ENCODE measurements around the gene DGCR2.
A peak's percentile ranks its signal among the peaks of the same experiment; 100 is the strongest.
"Not testable (repeated sequence)": the region's sequence is repeated elsewhere in the genome, so short reads cannot be mapped to it uniquely, and the experiment has no call there.

The DGCR2 gene

DNA sequence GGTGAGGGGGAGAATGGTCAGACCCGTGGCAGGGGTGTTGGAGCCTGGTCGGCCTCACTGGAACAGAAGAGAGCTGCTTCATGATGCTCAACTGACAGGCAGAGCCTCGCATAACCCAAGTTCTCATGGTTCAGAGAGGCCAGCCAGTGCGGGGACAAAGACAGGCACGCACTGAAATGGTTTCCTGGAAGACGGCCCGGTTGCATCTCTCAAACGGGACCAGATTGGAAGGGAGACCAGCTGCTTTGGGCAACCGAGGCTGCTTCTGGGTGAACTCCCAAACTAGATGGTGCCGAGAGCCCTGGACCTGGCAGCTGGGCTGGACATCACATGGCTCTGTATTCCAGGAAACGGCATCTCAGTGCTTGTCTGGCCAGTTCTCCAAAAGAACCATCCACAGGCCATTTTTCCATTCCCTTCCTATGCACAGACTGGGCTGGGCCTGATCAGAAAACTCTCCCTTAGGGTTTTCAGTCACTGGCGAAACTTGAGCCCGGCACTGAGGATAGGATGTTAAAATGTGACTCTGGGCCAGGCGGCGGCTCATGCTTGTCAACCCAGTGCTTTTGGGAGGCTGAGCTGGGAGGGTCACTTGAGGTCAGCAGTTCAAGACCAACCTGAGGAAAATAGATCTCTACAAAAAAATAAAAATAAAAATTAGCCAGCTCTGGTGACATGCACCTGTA, 106.0 kb downstream of the DGCR2 start:
- peaks cover 4% of the 10 kb centered on the region for H3K4me1 Mint-ChIP-seq
- peaks cover 19% of the 10 kb centered on the region for H3K27me3 Mint-ChIP-seq (ENCODE audit: low read depth)

DNA sequence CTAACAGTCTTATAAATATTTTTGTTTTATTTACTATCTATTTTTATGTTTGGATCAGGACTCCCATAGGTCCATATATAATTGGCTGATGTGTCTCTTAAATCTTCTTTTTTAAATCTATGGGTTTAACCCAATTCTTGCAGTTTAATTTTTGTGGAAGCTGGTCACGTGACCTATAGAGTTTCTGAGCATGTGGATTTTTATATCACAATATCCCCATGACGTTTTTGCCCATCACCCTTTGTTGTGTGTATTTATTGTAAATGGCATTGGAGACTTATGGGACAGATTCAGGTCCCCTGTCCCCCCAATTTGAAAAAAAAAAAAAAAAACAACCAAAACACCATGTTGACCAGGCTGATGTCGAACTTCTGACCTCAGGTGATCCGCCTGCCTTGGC, 107.3 kb downstream of the DGCR2 start:
- TF ChIP-seq, protein P1, sequence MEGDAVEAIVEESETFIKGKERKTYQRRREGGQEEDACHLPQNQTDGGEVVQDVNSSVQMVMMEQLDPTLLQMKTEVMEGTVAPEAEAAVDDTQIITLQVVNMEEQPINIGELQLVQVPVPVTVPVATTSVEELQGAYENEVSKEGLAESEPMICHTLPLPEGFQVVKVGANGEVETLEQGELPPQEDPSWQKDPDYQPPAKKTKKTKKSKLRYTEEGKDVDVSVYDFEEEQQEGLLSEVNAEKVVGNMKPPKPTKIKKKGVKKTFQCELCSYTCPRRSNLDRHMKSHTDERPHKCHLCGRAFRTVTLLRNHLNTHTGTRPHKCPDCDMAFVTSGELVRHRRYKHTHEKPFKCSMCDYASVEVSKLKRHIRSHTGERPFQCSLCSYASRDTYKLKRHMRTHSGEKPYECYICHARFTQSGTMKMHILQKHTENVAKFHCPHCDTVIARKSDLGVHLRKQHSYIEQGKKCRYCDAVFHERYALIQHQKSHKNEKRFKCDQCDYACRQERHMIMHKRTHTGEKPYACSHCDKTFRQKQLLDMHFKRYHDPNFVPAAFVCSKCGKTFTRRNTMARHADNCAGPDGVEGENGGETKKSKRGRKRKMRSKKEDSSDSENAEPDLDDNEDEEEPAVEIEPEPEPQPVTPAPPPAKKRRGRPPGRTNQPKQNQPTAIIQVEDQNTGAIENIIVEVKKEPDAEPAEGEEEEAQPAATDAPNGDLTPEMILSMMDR (IDR thresholded peaks at IDR 0.05; ENCODE audit: unreplicated experiment in 3 of 3), result no peak
- Mint-ChIP-seq H3K4me1 (peaks cover 4% of the 10 kb centered on the region), H3K9me3 (no peaks in the 10 kb centered on the region), H3K27ac (no peak overlapping the region), H3K36me3 (ENCODE audit: low read depth) (no peaks in the 10 kb centered on the region), H3K4me3 (no peak overlapping the region), H3K27me3 (ENCODE audit: low read depth) (peaks cover 14% of the 10 kb centered on the region)

More for the DNA sequence above, 106.0 kb downstream of the DGCR2 start:
- Mint-ChIP-seq H3K27ac (no peak overlapping the region), H3K36me3 (ENCODE audit: low read depth) (no peaks in the 10 kb centered on the region), H3K4me3 (no peak overlapping the region), H3K9me3 (no peaks in the 10 kb centered on the region)
- TF ChIP-seq, protein P1 (IDR thresholded peaks at IDR 0.05; ENCODE audit: unreplicated experiment in 3 of 3), result no peak

DNA sequence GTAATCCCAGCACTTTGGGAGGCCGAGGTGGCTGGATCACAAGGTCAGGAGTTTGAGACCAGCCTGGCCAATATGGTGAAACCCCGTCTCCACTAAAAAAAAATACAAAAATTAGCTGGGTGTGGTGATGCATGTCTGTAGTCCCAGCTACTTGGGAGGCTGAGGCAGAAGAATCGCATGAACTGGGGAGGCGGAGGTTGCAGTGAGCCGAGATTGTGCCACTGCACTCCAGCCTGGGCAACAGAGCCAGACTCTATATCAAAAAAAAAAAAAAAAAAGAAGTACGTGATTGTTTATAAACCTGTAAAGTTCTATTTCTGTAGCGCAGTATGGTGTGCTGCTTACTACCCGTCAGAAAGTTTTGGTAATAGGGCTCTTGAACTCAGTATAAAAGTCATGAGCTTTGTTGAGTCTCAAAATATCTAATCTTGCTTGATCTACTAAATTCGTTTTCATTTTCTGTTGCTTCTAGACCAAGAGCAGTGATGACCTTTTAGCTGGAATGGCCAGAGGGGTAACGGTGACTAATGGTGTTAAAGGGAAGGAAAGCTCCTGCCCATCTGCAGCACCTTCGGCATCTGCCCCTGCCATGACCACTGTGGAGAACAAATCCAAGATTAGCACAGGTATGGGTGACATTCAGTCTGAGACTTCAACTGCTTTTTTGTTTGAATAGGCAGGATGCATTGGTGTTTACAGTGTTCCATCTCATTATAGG, 108.2 kb downstream of the DGCR2 start:
- H3K27ac Mint-ChIP-seq; H3K27me3 Mint-ChIP-seq (ENCODE audit: low read depth); H3K4me1 Mint-ChIP-seq; H3K4me3 Mint-ChIP-seq; H3K36me3 Mint-ChIP-seq (ENCODE audit: low read depth); H3K9me3 Mint-ChIP-seq: not testable (repeated sequence)

DNA sequence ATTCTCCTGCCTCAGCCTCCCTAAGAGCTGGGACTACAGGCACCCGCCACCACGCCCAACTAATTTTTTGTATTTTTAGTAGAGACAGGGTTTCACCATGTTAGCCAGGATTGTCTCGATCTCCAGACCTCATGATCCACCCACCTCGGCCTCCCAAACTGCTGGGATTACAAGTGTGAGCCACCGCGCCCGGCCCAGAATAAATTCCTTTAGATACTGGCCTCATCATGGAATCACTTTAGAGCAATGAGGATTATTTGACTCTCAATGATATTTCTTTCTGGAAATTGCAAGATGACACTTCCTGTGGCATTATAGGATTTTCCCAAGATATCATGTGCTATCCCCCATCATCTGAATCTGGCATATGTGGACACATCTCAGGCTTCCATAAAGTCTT, 108.8 kb downstream of the DGCR2 start:
- not testable (repeated sequence) for H3K27me3 Mint-ChIP-seq (ENCODE audit: low read depth); H3K27ac Mint-ChIP-seq; H3K36me3 Mint-ChIP-seq (ENCODE audit: low read depth); H3K4me3 Mint-ChIP-seq; H3K9me3 Mint-ChIP-seq; H3K4me1 Mint-ChIP-seq

DNA sequence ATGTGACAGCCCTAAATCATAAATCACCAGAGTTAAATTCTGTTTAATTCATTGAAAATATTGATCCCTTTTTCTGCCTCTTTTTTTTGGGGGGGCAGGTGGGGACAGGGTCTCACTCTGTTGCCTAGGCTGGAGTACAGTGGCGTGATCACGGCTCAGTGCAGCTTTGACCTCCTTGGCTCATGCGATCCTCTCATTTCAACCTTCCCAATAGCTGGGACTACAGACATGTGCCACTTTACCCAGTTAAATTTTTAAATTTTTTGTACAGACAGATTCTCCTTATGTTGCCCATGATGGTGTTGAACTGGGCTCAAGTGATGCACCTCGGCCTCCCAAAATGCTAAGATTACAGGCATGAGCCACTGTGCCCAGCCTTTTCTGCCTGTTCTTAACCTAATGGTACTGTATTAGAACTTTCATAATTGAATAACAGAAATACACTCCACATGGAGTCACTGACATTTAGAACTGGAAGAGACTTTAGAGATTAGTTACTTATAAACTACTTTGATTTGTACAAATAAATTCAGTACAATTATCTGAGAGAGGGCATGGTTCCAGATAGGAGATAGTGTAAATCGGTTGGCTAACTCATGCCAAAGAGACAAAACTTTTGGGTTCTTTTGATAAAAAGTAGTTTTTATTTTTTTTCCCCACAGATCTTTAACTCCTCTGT, 109.8 kb downstream of the DGCR2 start:
- H3K36me3 Mint-ChIP-seq (ENCODE audit: low read depth), result no peaks in the 10 kb centered on the region
- TF ChIP-seq, protein P1 (IDR thresholded peaks at IDR 0.05; ENCODE audit: unreplicated experiment in 3 of 3), result no peak
- H3K27ac Mint-ChIP-seq, result peak overlapping the region; percentile 25 to 74 (median 29)
- H3K9me3 Mint-ChIP-seq, result no peaks in the 10 kb centered on the region
- H3K4me1 Mint-ChIP-seq, result peaks cover 4% of the 10 kb centered on the region
- H3K27me3 Mint-ChIP-seq (ENCODE audit: low read depth), result peaks cover 2% of the 10 kb centered on the region
- no peak overlapping the region for H3K4me3 Mint-ChIP-seq

DNA sequence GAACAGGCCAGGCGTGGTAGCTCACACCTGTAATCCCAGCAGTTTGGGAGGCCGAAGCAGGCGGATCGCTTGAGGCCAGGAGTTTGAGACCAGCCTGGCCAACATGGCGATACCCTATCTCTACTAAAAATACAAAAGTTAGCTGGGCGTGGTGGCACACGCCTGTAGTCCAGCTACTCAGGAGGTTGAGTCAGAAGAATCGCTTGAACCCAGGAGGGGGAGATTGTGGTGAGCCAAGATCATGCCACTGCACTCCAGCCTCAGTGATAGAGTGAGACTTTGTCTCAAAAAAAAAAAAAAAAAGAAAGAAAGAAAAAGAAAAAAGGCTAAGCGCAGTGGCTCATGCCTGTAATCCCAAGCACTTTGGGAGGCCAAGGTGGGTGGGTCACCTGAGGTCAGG, 110.6 kb downstream of the DGCR2 start:
- peak overlapping the region in 1 of 3 experiments; percentile 64 for H3K27ac Mint-ChIP-seq
- H3K4me3 Mint-ChIP-seq; H3K4me1 Mint-ChIP-seq; H3K9me3 Mint-ChIP-seq; H3K27me3 Mint-ChIP-seq (ENCODE audit: low read depth); H3K36me3 Mint-ChIP-seq (ENCODE audit: low read depth): not testable (repeated sequence)

DNA sequence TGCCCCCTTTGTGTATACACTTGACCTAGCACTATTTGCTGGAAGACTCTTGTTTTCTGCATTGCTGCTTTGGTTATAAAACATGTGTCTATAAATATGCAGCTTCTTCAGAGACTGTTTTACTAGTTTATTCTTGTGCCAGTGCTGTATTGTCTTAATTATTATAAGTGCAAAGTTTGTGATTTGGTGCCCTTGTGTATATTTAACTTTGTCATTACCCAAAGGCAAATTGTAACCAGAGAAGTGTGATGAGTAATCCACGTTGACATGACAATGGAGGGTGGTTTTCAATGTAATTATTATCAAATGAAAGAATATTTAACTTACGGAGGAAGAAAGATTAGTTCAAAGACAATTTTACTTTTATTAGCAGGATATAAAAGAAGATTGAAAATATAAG, 111.1 kb downstream of the DGCR2 start:
- H3K27ac Mint-ChIP-seq, result peak overlapping the region in 1 of 3 experiments; percentile 64
- H3K9me3 Mint-ChIP-seq, result no peaks in the 10 kb centered on the region
- H3K36me3 Mint-ChIP-seq (ENCODE audit: low read depth), result no peaks in the 10 kb centered on the region
- peaks cover 4% of the 10 kb centered on the region for H3K4me1 Mint-ChIP-seq
- peaks cover 9% of the 10 kb centered on the region for H3K27me3 Mint-ChIP-seq (ENCODE audit: low read depth)
- TF ChIP-seq, protein P1 (IDR thresholded peaks at IDR 0.05; ENCODE audit: unreplicated experiment in 3 of 3), result no peak
- no peak overlapping the region for H3K4me3 Mint-ChIP-seq
